MCF 10A (cell line): ENCODE results near the gene ZFP1. TPM values are rescaled to one million over a fixed set of nuclear protein-coding genes. Genes with fewer than 3 reads are reported as not detected.

Source experiments
- BruUV-seq: library from RNA; stranded (reverse); fragments of 400-500 nt; replicated peaks from 2 replicates; lab custom pipeline; 2021; lab: Mats Ljungman, UMichigan
- CTCF ChIA-PET: fragments of 300-600 bp; sonication (Branson Sonifier 250); formaldehyde crosslinking; extraction: SDS; loops from one replicate; lab custom pipeline; 2021; ENCODE audit warnings: antibody characterized with exemption, inconsistent platforms; lab: Yijun Ruan, JAX
- POLR2A ChIA-PET: fragments of 300-600, 350-650 bp; sonication (Branson Sonifier 250); formaldehyde crosslinking; extraction: SDS; loops from one replicate; lab custom pipeline; 2020; ENCODE audit warnings: antibody characterized with exemption, inconsistent platforms; lab: Yijun Ruan, JAX
- DNase-seq: peaks from one replicate; pipeline ENCODE4 v3.0.0-alpha.2; 2018; ENCODE audit not compliant: unreplicated experiment
- H3K27ac Mint-ChIP-seq: one replicate; pipeline ENCODE4 v1.8.0; 2022; ENCODE audit warnings: mild to moderate bottlenecking, low read depth, mixed read lengths; ENCODE audit not compliant: unreplicated experiment
- H3K27me3 Mint-ChIP-seq: one replicate; pipeline ENCODE4 v1.8.0; 2022; ENCODE audit warnings: mixed read lengths; ENCODE audit not compliant: insufficient read depth, unreplicated experiment
- H3K36me3 Mint-ChIP-seq: one replicate; pipeline ENCODE4 v1.8.0; 2022; ENCODE audit warnings: mild to moderate bottlenecking, moderate library complexity, mixed read lengths; ENCODE audit not compliant: insufficient read depth, unreplicated experiment
- H3K4me1 Mint-ChIP-seq: one replicate; pipeline ENCODE4 v1.8.0; 2022; ENCODE audit warnings: mixed read lengths; ENCODE audit not compliant: insufficient read depth, unreplicated experiment
- H3K4me3 Mint-ChIP-seq: one replicate; pipeline ENCODE4 v1.8.0; 2022; ENCODE audit warnings: mild to moderate bottlenecking, moderate library complexity, mixed read lengths; ENCODE audit not compliant: unreplicated experiment
- H3K9me3 Mint-ChIP-seq: one replicate; pipeline ENCODE4 v1.8.0; 2022; ENCODE audit warnings: mixed read lengths; ENCODE audit not compliant: unreplicated experiment
- intact Hi-C: fragments of 100-400 bp; cut with micrococcal nuclease; formaldehyde crosslinking; loops from 2 replicates; pipeline ENCODE4 v1.14.1; 2022
- total RNA-seq: library from RNA; stranded (reverse); gene quantifications from 2 replicates; pipeline ENCODE4 v1.2.3, GENCODE V29; 2022
- TF ChIP-seq, protein P1 (sequence below): fragments of 200-600 bp; IDR thresholded peaks from one replicate; pipeline ENCODE4 v1.8.0; 2022; ENCODE audit warnings: antibody characterized with exemption, mild to moderate bottlenecking; ENCODE audit not compliant: unreplicated experiment

The ZFP1 gene
- total RNA-seq, 1 experiment from 2014 or later = 14.0 TPM

GRCh38 chr16:75216576-75216975, 68.3 kb downstream of the ZFP1 start:
- H3K27ac Mint-ChIP-seq = no peak overlapping the region
- H3K27me3 Mint-ChIP-seq = no peaks in the 10 kb centered on the region
- BruUV-seq = no TSS peak
- no peaks in the 10 kb centered on the region for H3K36me3 Mint-ChIP-seq
- no peaks in the 10 kb centered on the region for H3K4me1 Mint-ChIP-seq
- intact Hi-C loops = no loop called here
- TF ChIP-seq, protein P1, sequence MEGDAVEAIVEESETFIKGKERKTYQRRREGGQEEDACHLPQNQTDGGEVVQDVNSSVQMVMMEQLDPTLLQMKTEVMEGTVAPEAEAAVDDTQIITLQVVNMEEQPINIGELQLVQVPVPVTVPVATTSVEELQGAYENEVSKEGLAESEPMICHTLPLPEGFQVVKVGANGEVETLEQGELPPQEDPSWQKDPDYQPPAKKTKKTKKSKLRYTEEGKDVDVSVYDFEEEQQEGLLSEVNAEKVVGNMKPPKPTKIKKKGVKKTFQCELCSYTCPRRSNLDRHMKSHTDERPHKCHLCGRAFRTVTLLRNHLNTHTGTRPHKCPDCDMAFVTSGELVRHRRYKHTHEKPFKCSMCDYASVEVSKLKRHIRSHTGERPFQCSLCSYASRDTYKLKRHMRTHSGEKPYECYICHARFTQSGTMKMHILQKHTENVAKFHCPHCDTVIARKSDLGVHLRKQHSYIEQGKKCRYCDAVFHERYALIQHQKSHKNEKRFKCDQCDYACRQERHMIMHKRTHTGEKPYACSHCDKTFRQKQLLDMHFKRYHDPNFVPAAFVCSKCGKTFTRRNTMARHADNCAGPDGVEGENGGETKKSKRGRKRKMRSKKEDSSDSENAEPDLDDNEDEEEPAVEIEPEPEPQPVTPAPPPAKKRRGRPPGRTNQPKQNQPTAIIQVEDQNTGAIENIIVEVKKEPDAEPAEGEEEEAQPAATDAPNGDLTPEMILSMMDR = no peak
- POLR2A ChIA-PET = no interaction called here
- H3K4me3 Mint-ChIP-seq = no peak overlapping the region
- DNase-seq = no peak
- H3K9me3 Mint-ChIP-seq = no peaks in the 10 kb centered on the region
- CTCF ChIA-PET = interaction anchor here (1.0 to 3.3 kb wide), 3 partner anchors 17 to 18 kb away, joined by 4 to 16 read pairs (median 10); no protein-coding TSS in a partner anchor

DNA sequence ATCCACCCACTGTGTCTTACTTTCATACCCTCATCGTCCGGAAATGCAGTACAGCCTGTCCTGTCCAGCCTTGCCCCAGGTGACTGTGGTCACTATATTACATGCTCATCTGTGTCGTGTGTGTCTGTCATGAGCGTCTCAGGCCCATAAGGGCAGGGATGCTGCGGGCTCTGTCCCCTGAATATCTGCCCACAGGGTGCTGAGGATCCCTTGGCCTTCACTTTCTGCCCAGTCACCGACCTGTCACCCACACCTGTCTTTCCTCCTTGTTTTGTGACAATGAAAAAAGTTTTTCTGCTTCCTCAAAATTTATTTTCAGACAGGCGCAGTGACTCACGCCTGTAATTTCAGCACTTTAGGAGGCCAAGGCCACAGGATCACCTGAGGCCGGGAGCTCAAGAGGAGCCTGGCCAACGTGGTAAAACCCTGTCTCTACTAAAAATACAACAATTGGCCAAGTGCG, 69.1 kb downstream of the ZFP1 start:
- no TSS peak for BruUV-seq
- ChIA-PET CTCF (interaction anchor here (0.7 to 3.3 kb wide), 3 partner anchors 17 to 32 kb away, joined by 3 to 16 read pairs (median 10); no protein-coding TSS in a partner anchor), POLR2A (interaction anchor here (0.6 kb wide), 1 partner anchor 190 kb away, joined by 3 read pairs; no protein-coding TSS in a partner anchor)
- Mint-ChIP-seq H3K4me3 (no peak overlapping the region), H3K27ac (no peak overlapping the region), H3K36me3 (no peaks in the 10 kb centered on the region), H3K27me3 (no peaks in the 10 kb centered on the region), H3K9me3 (no peaks in the 10 kb centered on the region), H3K4me1 (no peaks in the 10 kb centered on the region)
- TF ChIP-seq, protein P1 = no peak
- intact Hi-C loops = no loop called here
- DNase-seq = no peak

DNA sequence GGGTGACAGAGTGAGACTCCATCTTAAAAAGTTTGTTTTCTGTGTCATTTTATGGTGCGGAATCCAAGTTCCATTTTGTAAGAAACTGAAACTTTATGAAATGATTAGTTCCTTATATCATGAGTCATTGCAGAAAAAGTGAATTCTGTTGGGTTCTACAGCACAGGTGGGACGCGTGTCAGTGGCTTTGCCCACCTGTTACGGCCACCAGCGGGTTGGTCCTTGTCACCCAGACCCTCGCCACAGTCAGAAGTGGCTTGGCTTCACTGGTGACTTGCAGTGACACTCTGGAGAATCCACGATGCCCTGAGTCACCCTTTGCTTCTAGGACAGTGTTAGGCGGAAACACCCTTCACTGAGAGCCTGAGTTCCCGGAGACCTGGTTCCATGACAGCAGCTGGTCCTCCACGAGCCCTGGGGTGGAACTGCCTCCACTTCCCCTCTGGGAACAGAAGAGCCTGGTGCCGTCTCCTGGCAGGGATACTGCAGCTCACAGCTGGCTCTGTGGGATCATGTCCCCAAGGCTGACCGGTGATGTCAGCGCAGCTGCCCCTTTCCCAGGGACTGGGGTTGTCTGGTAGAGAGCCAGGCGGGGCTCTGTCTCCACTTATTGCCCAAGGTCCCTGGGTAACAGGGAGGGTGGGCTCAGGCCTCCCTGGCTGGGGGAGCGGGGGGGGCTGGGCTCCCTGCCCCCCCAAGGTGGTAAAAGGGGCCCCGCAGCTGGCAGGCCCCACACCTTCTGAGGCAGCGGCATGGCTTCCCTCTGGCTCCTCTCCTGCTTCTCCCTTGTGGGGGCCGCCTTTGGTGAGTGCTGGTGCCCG, 70.1 kb downstream of the ZFP1 start, which contains the start of gene CTRB1:
Gene CTRB1 (plus strand): TSS at position 733 of the 821 bp plus-strand sequence. CDS start 20 bp downstream, at position 753.
- CTCF ChIA-PET = interaction anchor here (0.7 to 1.9 kb wide), 4 partner anchors 16 to 32 kb away, joined by 3 to 10 read pairs (median 3); no protein-coding TSS in a partner anchor
- no peak within 1 kb of the TSS for H3K27ac Mint-ChIP-seq
- BruUV-seq = no TSS peak

DNA sequence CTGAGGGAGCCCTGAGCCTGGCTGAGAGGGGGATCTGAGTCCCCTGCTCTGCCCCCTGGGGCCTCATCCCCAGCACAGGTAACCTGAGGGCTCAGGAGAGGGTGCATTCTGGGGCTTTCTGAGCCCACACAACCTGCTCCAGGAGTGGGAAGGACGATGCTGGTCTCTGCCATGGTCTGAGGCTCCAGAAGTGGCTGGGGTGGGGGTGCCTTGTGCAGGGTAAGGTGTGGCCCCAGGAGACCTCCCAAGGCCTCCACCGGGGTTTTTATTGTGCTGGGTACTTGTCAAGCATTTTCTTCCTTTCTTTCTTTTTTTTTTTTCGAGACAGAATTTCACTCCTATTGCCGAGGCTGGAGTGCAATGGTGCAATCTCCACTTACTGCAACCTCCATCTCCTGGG, 70.8 kb downstream of the ZFP1 start:
- TF ChIP-seq, protein P1 = no peak
- Mint-ChIP-seq H3K27ac (no peak overlapping the region), H3K4me3 (no peak overlapping the region), H3K9me3 (no peaks in the 10 kb centered on the region), H3K27me3 (no peaks in the 10 kb centered on the region), H3K4me1 (no peaks in the 10 kb centered on the region), H3K36me3 (peaks cover under 1% of the 10 kb centered on the region)
- CTCF ChIA-PET = interaction anchor here (1.0 to 2.3 kb wide), 3 partner anchors 15 to 184 kb away, joined by 3 to 9 read pairs (median 3); no protein-coding TSS in a partner anchor
- intact Hi-C loops = no loop called here
- DNase-seq = no peak
- no TSS peak for BruUV-seq
- POLR2A ChIA-PET = no interaction called here

More for the DNA sequence above, 70.1 kb downstream of the ZFP1 start, which contains the start of gene CTRB1:
- POLR2A ChIA-PET = no interaction called here
- H3K4me3 Mint-ChIP-seq = no peak within 1 kb of the TSS
- TF ChIP-seq, protein P1 = no peak
- DNase-seq = no peak
- no peaks in the 10 kb centered on the region for H3K4me1 Mint-ChIP-seq
- no peaks in the 10 kb centered on the region for H3K36me3 Mint-ChIP-seq
- no peaks in the 10 kb centered on the region for H3K9me3 Mint-ChIP-seq
- H3K27me3 Mint-ChIP-seq = no peaks in the 10 kb centered on the region
- intact Hi-C loops = no loop called here
